Measurements from ENCODE around the gene ATP8B4.
"Not testable (repeated sequence)": the region's sequence is repeated elsewhere in the genome, so short reads cannot be mapped to it uniquely, and the experiment has no call there.

Gene ATP8B4

GRCh38 chr15:50107591-50108408 lies 11.2 kb downstream of the ATP8B4 start:
- peak; percentile 74 for DNase-seq

GRCh38 chr15:50107157-50107556 lies 11.9 kb downstream of the ATP8B4 start:
- DNase-seq: no peak

- no peak for DNase-seq
These were observed 12.6 kb downstream of the ATP8B4 start for GRCh38 chr15:50106457-50106856.

- no peak for DNase-seq
These were observed 18.5 kb downstream of the ATP8B4 start for GRCh38 chr15:50100486-50100885.

- no peak for DNase-seq
These were observed 20.5 kb downstream of the ATP8B4 start for GRCh38 chr15:50098545-50098944.

- DNase-seq: no peak
These were observed 22.9 kb downstream of the ATP8B4 start for GRCh38 chr15:50095938-50096821.

- not testable (repeated sequence) for DNase-seq
These were observed 29.6 kb downstream of the ATP8B4 start for GRCh38 chr15:50089386-50089785.

- DNase-seq: no peak
These were observed 34.1 kb downstream of the ATP8B4 start for GRCh38 chr15:50084932-50085331.

GRCh38 chr15:50083424-50084025 lies 35.5 kb downstream of the ATP8B4 start:
- no peak for DNase-seq

- no peak for DNase-seq
These were observed 37.0 kb downstream of the ATP8B4 start for GRCh38 chr15:50082066-50082465.

- no peak for DNase-seq
These were observed 41.4 kb downstream of the ATP8B4 start for GRCh38 chr15:50077651-50078050.

GRCh38 chr15:50077176-50077575 lies 41.9 kb downstream of the ATP8B4 start:
- no peak for DNase-seq

- DNase-seq: peak; percentile 52
These were observed 43.7 kb downstream of the ATP8B4 start for GRCh38 chr15:50075319-50075718.

GRCh38 chr15:50071551-50072258 lies 47.3 kb downstream of the ATP8B4 start:
- no peak for DNase-seq

GRCh38 chr15:50068016-50068415 lies 51.0 kb downstream of the ATP8B4 start:
- DNase-seq: no peak

- DNase-seq: no peak
These were observed 51.8 kb downstream of the ATP8B4 start for GRCh38 chr15:50067254-50067653.

- no peak for DNase-seq
These were observed 52.4 kb downstream of the ATP8B4 start for GRCh38 chr15:50066666-50067065.

GRCh38 chr15:50066202-50066601 lies 52.8 kb downstream of the ATP8B4 start:
- DNase-seq: peak; percentile 43

GRCh38 chr15:50065279-50065678 lies 53.8 kb downstream of the ATP8B4 start:
- DNase-seq: peak; percentile 75

- peak; percentile 43 for DNase-seq
These were observed 54.4 kb downstream of the ATP8B4 start for GRCh38 chr15:50064673-50065072.

- no peak for DNase-seq
These were observed 55.8 kb downstream of the ATP8B4 start for GRCh38 chr15:50063226-50063625.

- no peak for DNase-seq
These were observed 57.5 kb downstream of the ATP8B4 start for GRCh38 chr15:50061503-50061902.

GRCh38 chr15:50059883-50060282 lies 59.1 kb downstream of the ATP8B4 start:
- no peak for DNase-seq

Data from hematopoietic multipotent progenitor cell treated with erythropoietin and hydrocortisone succinate and interleukin-3 and kit ligand, for 6 days (in vitro differentiated cells).